ENCODE measurements around the gene KRTAP4-12. TPM values are rescaled to one million over a fixed set of nuclear protein-coding genes. Genes with fewer than 3 reads are reported as not detected.
"Not testable (repeated sequence)": the region's sequence is repeated elsewhere in the genome, so short reads cannot be mapped to it uniquely, and the experiment has no call there.

The KRTAP4-12 gene
- total RNA-seq (ENCODE audit: low replicate concordance) = not detected in 2 replicates

DNA sequence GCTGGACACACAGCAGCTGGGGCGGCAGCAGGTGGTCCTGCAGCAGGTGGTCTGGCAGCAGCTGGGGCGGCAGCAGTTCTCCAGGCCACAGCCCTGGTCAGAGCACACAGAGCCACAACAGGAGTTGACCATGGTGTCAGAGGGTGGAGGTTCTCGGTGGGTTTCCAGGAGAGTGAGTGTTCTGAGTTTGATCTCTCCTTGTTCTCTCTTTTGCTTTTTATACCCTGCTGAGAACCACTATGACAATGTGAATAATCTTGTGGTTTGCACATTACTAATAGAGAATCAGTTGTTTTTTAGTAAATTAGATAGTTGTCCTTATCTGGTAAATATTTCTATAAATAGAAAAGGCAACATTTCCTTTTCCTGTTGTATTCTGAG is at the start of gene KRTAP4-12:
KRTAP4-12 (minus strand) TSS at position 192 of the 381 bp plus-strand sequence; CDS start at position 132, 60 bp downstream.
- H3K4me3 ChIP-seq (ENCODE audit: low read depth, low read length); DNase-seq (ENCODE audit: low read depth): not testable (repeated sequence)

DNA sequence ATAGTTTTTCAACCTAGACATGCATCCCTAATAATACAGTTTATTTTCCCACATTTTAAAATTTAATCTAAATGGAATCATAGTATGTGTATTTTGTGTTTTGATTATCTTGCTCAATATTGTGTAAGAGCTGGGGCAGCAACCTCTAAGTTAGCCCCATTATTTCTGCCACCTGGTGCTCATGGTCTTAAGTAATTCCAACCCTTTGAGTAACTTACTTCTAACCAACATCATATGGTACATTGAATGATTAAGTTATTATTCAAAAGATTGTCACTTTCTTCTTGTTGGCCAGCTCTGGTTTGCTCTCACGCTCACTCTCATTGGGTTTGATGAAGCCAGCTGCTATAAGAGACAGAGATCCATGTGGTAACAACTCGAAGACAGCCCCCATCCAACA is 47.9 kb upstream of the KRTAP4-12 start:
- peak; percentile 19 for DNase-seq (ENCODE audit: low read depth)
- H3K4me3 ChIP-seq (ENCODE audit: low read depth, low read length) = no peak overlapping the region
- TF ChIP-seq, protein P1, sequence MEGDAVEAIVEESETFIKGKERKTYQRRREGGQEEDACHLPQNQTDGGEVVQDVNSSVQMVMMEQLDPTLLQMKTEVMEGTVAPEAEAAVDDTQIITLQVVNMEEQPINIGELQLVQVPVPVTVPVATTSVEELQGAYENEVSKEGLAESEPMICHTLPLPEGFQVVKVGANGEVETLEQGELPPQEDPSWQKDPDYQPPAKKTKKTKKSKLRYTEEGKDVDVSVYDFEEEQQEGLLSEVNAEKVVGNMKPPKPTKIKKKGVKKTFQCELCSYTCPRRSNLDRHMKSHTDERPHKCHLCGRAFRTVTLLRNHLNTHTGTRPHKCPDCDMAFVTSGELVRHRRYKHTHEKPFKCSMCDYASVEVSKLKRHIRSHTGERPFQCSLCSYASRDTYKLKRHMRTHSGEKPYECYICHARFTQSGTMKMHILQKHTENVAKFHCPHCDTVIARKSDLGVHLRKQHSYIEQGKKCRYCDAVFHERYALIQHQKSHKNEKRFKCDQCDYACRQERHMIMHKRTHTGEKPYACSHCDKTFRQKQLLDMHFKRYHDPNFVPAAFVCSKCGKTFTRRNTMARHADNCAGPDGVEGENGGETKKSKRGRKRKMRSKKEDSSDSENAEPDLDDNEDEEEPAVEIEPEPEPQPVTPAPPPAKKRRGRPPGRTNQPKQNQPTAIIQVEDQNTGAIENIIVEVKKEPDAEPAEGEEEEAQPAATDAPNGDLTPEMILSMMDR (IDR thresholded peaks at IDR 0.05; ENCODE audit: insufficient read depth, low read length) = no peak

DNA sequence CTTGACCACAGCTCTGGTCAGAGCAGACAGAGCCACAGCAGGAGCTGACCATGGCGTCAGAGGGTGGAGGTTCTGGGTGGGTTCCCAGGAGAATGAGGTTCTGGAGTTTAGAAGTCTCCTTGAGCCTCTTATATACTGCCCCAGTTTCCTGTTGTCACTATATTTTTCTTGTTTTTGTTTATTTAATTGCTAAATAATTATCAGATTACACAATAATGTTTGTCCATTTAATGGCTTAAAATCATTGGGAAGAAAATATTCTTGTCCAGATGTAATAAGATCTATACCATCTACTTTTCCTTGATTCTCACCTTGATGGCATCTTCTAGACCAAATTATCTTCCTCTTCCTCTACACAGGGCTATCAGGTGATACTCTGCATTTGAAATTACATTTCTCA is 44.1 kb upstream of the KRTAP4-12 start, which contains the start of gene KRTAP4-3:
KRTAP4-3 (minus strand) TSS at position 101 of the 400 bp plus-strand sequence; CDS start at position 52, 49 bp downstream.
- no peak for DNase-seq (ENCODE audit: low read depth)
- no peak within 1 kb of the TSS for H3K4me3 ChIP-seq (ENCODE audit: low read depth, low read length)
- TF ChIP-seq, protein P1 (IDR thresholded peaks at IDR 0.05; ENCODE audit: insufficient read depth, low read length) = no peak

DNA sequence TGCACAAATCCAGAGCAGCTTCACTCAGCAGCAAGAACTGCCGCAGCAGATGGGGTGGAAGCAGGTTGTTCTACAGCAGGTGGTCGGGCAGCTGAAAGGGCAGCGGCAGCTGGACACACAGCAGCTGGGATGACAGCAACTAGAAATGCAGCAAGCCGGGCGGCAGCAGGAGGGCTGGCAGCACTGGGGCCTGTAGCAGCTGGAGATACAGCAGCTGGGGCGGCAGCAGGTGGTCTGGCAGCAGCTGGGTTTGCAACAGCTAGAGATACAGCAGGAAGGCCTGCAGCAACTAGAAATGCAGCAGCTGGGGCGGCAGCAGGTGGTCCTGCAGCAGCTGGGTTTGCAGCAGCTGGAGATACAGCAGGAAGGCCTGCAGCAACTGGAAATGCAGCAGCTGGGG is 43.6 kb upstream of the KRTAP4-12 start:
- TF ChIP-seq, protein P1 (IDR thresholded peaks at IDR 0.05; ENCODE audit: insufficient read depth, low read length) = no peak
- no peak overlapping the region for H3K4me3 ChIP-seq (ENCODE audit: low read depth, low read length)
- no peak for DNase-seq (ENCODE audit: low read depth)

DNA sequence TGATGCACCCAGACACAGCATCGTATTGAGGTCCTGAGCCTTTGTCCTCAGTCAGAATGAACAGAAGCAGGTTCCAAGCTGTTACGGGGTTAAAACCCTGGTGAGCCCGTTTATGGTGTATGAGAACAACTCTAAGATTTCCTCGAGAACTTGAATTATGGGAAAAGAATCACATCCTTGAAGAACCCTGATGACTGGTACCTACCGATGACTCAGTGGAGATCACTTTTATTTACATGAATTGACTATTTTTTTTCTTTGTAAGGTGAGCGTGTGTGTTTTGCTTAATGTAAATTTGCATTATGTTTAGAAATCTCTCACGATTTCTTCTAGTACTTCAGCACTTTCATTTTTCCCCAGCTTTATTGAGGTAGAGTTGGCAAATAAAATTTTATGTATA is 39.8 kb upstream of the KRTAP4-12 start:
- DNase-seq (ENCODE audit: low read depth) = no peak
- no peak overlapping the region for H3K4me3 ChIP-seq (ENCODE audit: low read depth, low read length)
- TF ChIP-seq, protein P1 (IDR thresholded peaks at IDR 0.05; ENCODE audit: insufficient read depth, low read length) = no peak

DNA sequence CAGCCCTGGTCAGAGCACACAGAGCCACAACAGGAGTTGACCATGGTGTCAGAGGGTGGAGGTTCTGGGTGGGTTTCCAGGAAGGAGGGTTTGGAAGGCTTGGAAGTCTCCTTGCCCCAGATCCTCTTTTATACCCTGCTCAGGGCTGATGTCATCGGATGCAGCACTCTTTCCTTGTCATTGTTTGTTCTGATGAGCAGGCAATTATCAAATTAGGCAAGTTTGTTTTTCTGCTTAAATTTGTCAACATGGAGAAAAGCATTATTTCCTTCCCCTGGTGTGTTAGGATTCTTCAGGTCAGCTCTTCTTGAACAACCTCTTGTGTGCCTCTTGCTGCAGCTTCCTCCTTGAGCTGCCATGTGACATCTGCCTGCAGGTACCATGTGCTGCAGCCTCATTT is 36.7 kb upstream of the KRTAP4-12 start, which contains the start of gene KRTAP4-4:
KRTAP4-4 (minus strand) TSS at position 101 of the 400 bp plus-strand sequence; CDS start at position 44, 57 bp downstream.
- DNase-seq (ENCODE audit: low read depth) = no peak
- TF ChIP-seq, protein P1 (IDR thresholded peaks at IDR 0.05; ENCODE audit: insufficient read depth, low read length) = no peak
- H3K4me3 ChIP-seq (ENCODE audit: low read depth, low read length) = no peak within 1 kb of the TSS

DNA sequence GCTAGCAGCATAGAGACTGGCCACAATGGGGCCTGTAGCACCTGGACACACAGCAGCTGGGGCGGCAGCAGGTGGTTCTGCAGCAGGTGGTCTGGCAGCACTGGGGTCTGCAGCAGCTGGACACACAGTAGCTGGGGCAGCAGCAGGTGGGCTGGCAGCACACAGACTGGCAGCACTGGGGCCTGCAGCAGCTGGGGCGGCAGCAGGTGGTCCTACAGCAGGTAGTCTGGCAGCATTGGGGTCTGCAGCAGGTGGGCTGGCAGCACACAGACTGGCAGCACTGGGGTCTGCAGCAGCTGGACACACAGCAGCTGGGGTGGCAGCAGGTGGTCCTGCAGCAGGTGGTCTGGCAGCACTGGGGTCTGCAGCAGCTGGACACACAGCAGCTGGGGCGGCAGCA is 36.2 kb upstream of the KRTAP4-12 start:
- DNase-seq (ENCODE audit: low read depth); H3K4me3 ChIP-seq (ENCODE audit: low read depth, low read length): not testable (repeated sequence)

DNA sequence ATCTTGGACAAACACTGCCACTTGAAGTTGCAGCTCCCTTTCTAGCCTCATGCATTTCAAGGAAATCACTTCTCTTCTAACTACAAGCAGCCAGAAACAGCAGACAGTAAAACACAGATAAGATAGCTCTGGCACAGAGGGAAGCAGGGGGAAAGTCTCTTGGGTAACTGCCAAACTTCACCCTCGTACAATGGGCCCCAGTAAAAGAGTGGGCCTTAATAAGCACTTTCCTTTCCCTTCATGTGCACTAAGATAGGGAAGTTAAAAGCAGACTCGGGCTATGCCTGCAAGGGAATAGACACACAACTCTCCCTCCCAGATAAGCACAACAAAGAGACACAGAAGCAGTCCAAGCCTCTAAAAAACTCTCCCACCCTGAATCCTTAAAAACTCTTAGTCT is 29.9 kb upstream of the KRTAP4-12 start:
- no peak for DNase-seq (ENCODE audit: low read depth)
- TF ChIP-seq, protein P1 (IDR thresholded peaks at IDR 0.05; ENCODE audit: insufficient read depth, low read length) = no peak
- H3K4me3 ChIP-seq (ENCODE audit: low read depth, low read length) = no peak overlapping the region
